GM21526 (cell line): ENCODE results near the gene CFAP54.
A peak's percentile ranks its signal among the peaks of the same experiment; 100 is the strongest.
"Not testable (repeated sequence)": the region's sequence is repeated elsewhere in the genome, so short reads cannot be mapped to it uniquely, and the experiment has no call there.

Experiments
- ATAC-seq: cut with Tn5 transposase; IDR thresholded peaks from one replicate; pipeline ENCODE4 v1.9.1; 2021; ENCODE audit warnings: moderate library complexity; ENCODE audit not compliant: unreplicated experiment, low FRiP score

Gene CFAP54

GRCh38 chr12:96471368-96472050 is 17.9 kb upstream of the CFAP54 start:
- ATAC-seq = no peak

GRCh38 chr12:96472384-96472783 is 17.0 kb upstream of the CFAP54 start:
- ATAC-seq = no peak

GRCh38 chr12:96473394-96474093 is 15.8 kb upstream of the CFAP54 start:
- ATAC-seq = no peak

GRCh38 chr12:96474206-96474605 is 15.2 kb upstream of the CFAP54 start:
- no peak for ATAC-seq

GRCh38 chr12:96478011-96478410 is 11.4 kb upstream of the CFAP54 start:
- ATAC-seq = no peak

GRCh38 chr12:96482086-96482485 is 7.3 kb upstream of the CFAP54 start:
- no peak for ATAC-seq

GRCh38 chr12:96483116-96483515 is 6.3 kb upstream of the CFAP54 start:
- ATAC-seq = no peak

- no peak for ATAC-seq
Measured at GRCh38 chr12:96486751-96487613, 2.4 kb upstream of the CFAP54 start.

- ATAC-seq = no peak
Measured at GRCh38 chr12:96487634-96488033, 1.7 kb upstream of the CFAP54 start.

- ATAC-seq = no peak
Measured at GRCh38 chr12:96493106-96493505, 3.7 kb downstream of the CFAP54 start.

GRCh38 chr12:96494154-96494553 is 4.8 kb downstream of the CFAP54 start:
- ATAC-seq = not testable (repeated sequence)

GRCh38 chr12:96495155-96495554 is 5.8 kb downstream of the CFAP54 start:
- ATAC-seq = no peak

- peak; percentile 60 for ATAC-seq
Measured at GRCh38 chr12:96495841-96496545, 6.6 kb downstream of the CFAP54 start.

GRCh38 chr12:96496944-96497343 is 7.6 kb downstream of the CFAP54 start:
- ATAC-seq = no peak

- ATAC-seq = no peak
Measured at GRCh38 chr12:96497855-96498254, 8.5 kb downstream of the CFAP54 start.

GRCh38 chr12:96500693-96501092 is 11.3 kb downstream of the CFAP54 start:
- no peak for ATAC-seq

GRCh38 chr12:96501133-96501761 is 11.9 kb downstream of the CFAP54 start:
- peak; percentile 56 for ATAC-seq

GRCh38 chr12:96501908-96502307 is 12.5 kb downstream of the CFAP54 start:
- peak; percentile 22 for ATAC-seq

- peak; percentile 65 for ATAC-seq
Measured at GRCh38 chr12:96502477-96502876, 13.1 kb downstream of the CFAP54 start.

- no peak for ATAC-seq
Measured at GRCh38 chr12:96502949-96503532, 13.7 kb downstream of the CFAP54 start.
